GM12878 (cell line): ENCODE results near the gene RFX7. TPM values are rescaled to one million over a fixed set of nuclear protein-coding genes. Genes with fewer than 3 reads are reported as not detected.

Experiments
- ATAC-seq: fragments of 200-7000 bp; cut with Tn5 transposase; 3 replicates; pipeline ENCODE4 v1.9.1; 2020; ENCODE audit warnings: mild to moderate bottlenecking, moderate library complexity
- BruUV-seq: library from RNA; stranded (reverse); fragments of 400-500 nt; replicated peaks from 2 replicates; lab custom pipeline; 2021; lab: Mats Ljungman, UMichigan
- CTCF ChIA-PET: fragments of 300-600 bp; sonication (Branson Sonifier 250); formaldehyde crosslinking; extraction: SDS; loops from one replicate; lab custom pipeline; 2021; ENCODE audit warnings: inconsistent platforms; lab: Yijun Ruan, JAX
- POLR2A ChIA-PET: fragments of 350-600 bp; formaldehyde crosslinking; extraction: SDS; loops from one replicate; lab custom pipeline; 2021; ENCODE audit warnings: inconsistent platforms; lab: Charles Lee
- RAD21 ChIA-PET: fragments of 300-600 bp; sonication (Branson Sonifier 250); formaldehyde crosslinking; loops from one replicate; lab custom pipeline; 2023; ENCODE audit warnings: antibody characterized with exemption; ENCODE audit not compliant: unreplicated experiment; lab: Charles Lee
- SMC1A ChIA-PET: fragments of 300-600 bp; sonication (Branson Sonifier 250); formaldehyde crosslinking; loops from one replicate; lab custom pipeline; 2023; ENCODE audit not compliant: unreplicated experiment, uncharacterized antibody; lab: Charles Lee
- DNase-seq: peaks from one replicate; pipeline ENCODE4 v3.0.0-alpha.2; 2011; ENCODE audit warnings: low read depth, low spot score
- FAIRE-seq: peaks from 3 replicates; lab custom pipeline; 2011; peaks lifted over from hg19 to GRCh38; lab: Jason Lieb, UNC
- H2AFZ ChIP-seq: 2 replicates; pipeline ENCODE4 v1.6.0; 2011; ENCODE audit warnings: low read depth, low read length, control low read depth; ENCODE audit not compliant: control insufficient read depth
- H3K27ac ChIP-seq: 2 replicates; pipeline ENCODE4 v1.5.1; 2011; ENCODE audit warnings: control low read depth; ENCODE audit not compliant: control insufficient read depth, insufficient read depth
- H3K27me3 ChIP-seq, 2 experiments: replicated peaks in 1 of 2; 2 replicates each; pipeline versions ENCODE4 v1.6.0 to v1.6.1; 2011; ENCODE audit warnings: low read length in 1 of 2; ENCODE audit not compliant: control insufficient read depth in 2 of 2, insufficient read depth in 2 of 2
- H3K36me3 ChIP-seq, 2 experiments: 2 replicates each; pipeline ENCODE4 v1.5.1; 2011; ENCODE audit warnings: low read length in 1 of 2; ENCODE audit not compliant: control insufficient read depth in 2 of 2, insufficient read depth in 2 of 2
- H3K4me1 ChIP-seq: 2 replicates; pipeline ENCODE4 v1.6.1; 2011; ENCODE audit warnings: mild to moderate bottlenecking, low read length, moderate library complexity, mixed read lengths; ENCODE audit not compliant: control insufficient read depth, insufficient read depth
- H3K4me2 ChIP-seq: 2 replicates; pipeline ENCODE4 v1.6.0; 2011; ENCODE audit warnings: control low read depth; ENCODE audit not compliant: control insufficient read depth, insufficient read depth
- H3K4me3 ChIP-seq: fragments of 200-600 bp; sonication (generic); 2 replicates; pipeline ENCODE4 v1.5.1; 2016
- H3K79me2 ChIP-seq: 2 replicates; pipeline ENCODE4 v1.6.0; 2011; ENCODE audit warnings: low read length; ENCODE audit not compliant: control insufficient read depth, insufficient read depth
- H3K9ac ChIP-seq: 2 replicates; pipeline ENCODE4 v1.8.0; 2011; ENCODE audit warnings: low read length, control low read depth, mixed read lengths; ENCODE audit not compliant: control insufficient read depth, insufficient read depth
- H3K9me3 ChIP-seq: replicated peaks from 3 replicates; pipeline ENCODE4 v1.5.1; 2011; ENCODE audit warnings: mild to moderate bottlenecking, low read length; ENCODE audit not compliant: control insufficient read depth, insufficient read depth
- H4K20me1 ChIP-seq: 2 replicates; pipeline ENCODE4 v1.6.0; 2011; ENCODE audit not compliant: control insufficient read depth, insufficient read depth
- ASH2L ChIP-seq: fragments of 300-600, 200-600 bp; sonication (generic); IDR thresholded peaks from 2 replicates; pipeline ENCODE4 v1.6.1; 2017; ENCODE audit warnings: low read depth, mild to moderate bottlenecking, borderline replicate concordance
- NFYB ChIP-seq: IDR thresholded peaks from 2 replicates; pipeline ENCODE4 v1.6.1; 2011; ENCODE audit warnings: low read depth, mild to moderate bottlenecking, low read length, improper control_type of control experiment, moderate library complexity; ENCODE audit not compliant: insufficient read depth
- NKRF ChIP-seq: fragments of 450-650 bp; conservative IDR thresholded peaks from 2 replicates; pipeline ENCODE4 v1.6.1; 2017; ENCODE audit warnings: mild to moderate bottlenecking, moderate library complexity
- POLR2A ChIP-seq: IDR thresholded peaks from 2 replicates; pipeline ENCODE4 v1.6.1; 2011; ENCODE audit warnings: low read depth, mild to moderate bottlenecking, low read length
- POLR2AphosphoS5 ChIP-seq: IDR thresholded peaks from 2 replicates; pipeline ENCODE4 v1.6.1; 2011; ENCODE audit warnings: mild to moderate bottlenecking, low read length, inconsistent platforms
- SIN3A ChIP-seq: IDR thresholded peaks from 2 replicates; pipeline ENCODE4 v1.6.1; 2012; ENCODE audit warnings: low read depth, low read length, improper control_type of control experiment
- SMAD1 ChIP-seq: fragments of 450-650 bp; IDR thresholded peaks from 2 replicates; pipeline ENCODE4 v1.6.1; 2018; ENCODE audit warnings: mild to moderate bottlenecking, low read depth; ENCODE audit not compliant: partially characterized antibody
- YY1 ChIP-seq: IDR thresholded peaks from 2 replicates; pipeline ENCODE4 v1.6.1; 2011; ENCODE audit warnings: low read depth, mild to moderate bottlenecking, low read length
- ZNF24 ChIP-seq: fragments of 450-650 bp; IDR thresholded peaks from 2 replicates; pipeline ENCODE4 v1.6.1; 2017; ENCODE audit warnings: antibody characterized with exemption, mild to moderate bottlenecking
- WGBS: methylation state at CpG from one replicate; pipeline ENCODE4 v1.1.6; 2016; ENCODE audit warnings: low lambda C conversion rate; ENCODE audit not compliant: insufficient replicate concordance, insufficient coverage; ENCODE audit errors: missing lambda C conversion rate; 5-methylcytosine and 5-hydroxymethylcytosine counted together
- in situ Hi-C: fragments of 300-500 bp; cut with MboI; formaldehyde crosslinking; loops from 9 replicates; pipeline ENCODE4 v1.14.3; 2018; ENCODE audit warnings: mixed read lengths
- intact Hi-C: fragments of 100-400 bp; cut with micrococcal nuclease; formaldehyde crosslinking; loops from one replicate; pipeline ENCODE4 v1.14.2; 2022; ENCODE audit not compliant: unreplicated experiment
- polyA plus RNA-seq, 11 experiments: library from polyadenylated mRNA; depleted of rRNA in 4 of 11; unstranded in 6 of 11; stranded (reverse) in 5 of 11; fragments of >200 nt; fragmentation: Nextera tagmentation in 4 of 11; fragmentation: Illumina TruSeq in 1 of 11; extraction: Ambion mirVana in 4 of 11; extraction: Trizol in 1 of 11; gene quantifications; 1 replicate in 1 of 11; 2 replicates in 10 of 11; pipeline versions ENCODE4 v1.2.1 to v1.2.3, GENCODE V29; 2011 to 2016; ENCODE audit warnings: inconsistent platforms in 2 of 11, missing spikeins in 2 of 11, low read depth in 1 of 11
- total RNA-seq, 4 experiments: library from RNA; depleted of rRNA in 3 of 4; stranded (reverse); fragments of >200 nt in 3 of 4; fragmentation: Illumina TruSeq in 1 of 4; extraction: Trizol in 1 of 4; gene quantifications; 2 replicates each; pipeline versions ENCODE4 v1.2.1 to v1.2.3, GENCODE V29; 2013 to 2021
- TF ChIP-seq, protein P1 (sequence below): IDR thresholded peaks from 2 replicates; pipeline ENCODE4 v1.6.1; 2012; ENCODE audit warnings: low read depth, low read length, improper control_type of control experiment
- TF ChIP-seq, protein P2 (sequence below): IDR thresholded peaks from 2 replicates; pipeline ENCODE4 v1.6.1; 2012; ENCODE audit warnings: low read depth, low read length, improper control_type of control experiment

Gene RFX7
- total and polyA plus RNA-seq, 10 of the 15 experiments (the other 5 are each of a cell fraction or from before 2014, with no cell fraction given): 3.2 to 31.4 (median 10.7) TPM

- SMC1A ChIA-PET: interaction anchor here (0.6 to 1.6 kb wide), 6 partner anchors 21 to 977 kb away, joined by 3 to 7 read pairs (median 3); no protein-coding TSS in a partner anchor
- peak; percentile 18 for ATAC-seq
- Histone ChIP-seq H3K27me3 (no peaks in the 10 kb centered on the region), H4K20me1 (no peaks in the 10 kb centered on the region), H2AFZ (peak overlapping the region; percentile 72), H3K27ac (peak overlapping the region; percentile 91), H3K4me2 (peak overlapping the region; percentile 95), H3K4me3 (peak overlapping the region; percentile 68), H3K9me3 (peaks cover 2% of the 10 kb centered on the region; the same call in 2 of the 3 replicates), H3K79me2 (peaks cover 56% of the 10 kb centered on the region), H3K4me1 (peaks cover 7% of the 10 kb centered on the region), H3K36me3 (no peaks in the 10 kb centered on the region), H3K9ac (peak overlapping the region; percentile 81)
- no peak for DNase-seq
- in situ Hi-C loops: no loop called here
- POLR2A ChIA-PET: interaction anchor here (0.8 kb wide), 1 partner anchor 77 kb away, joined by 3 read pairs; no protein-coding TSS in a partner anchor
- under 1% methylated on average over 20 of the region's 29 CpGs for WGBS
- RAD21 ChIA-PET: interaction anchor here (0.9 to 2.3 kb wide), 4 partner anchors 8 to 1045 kb away, joined by 3 to 10 read pairs (median 4); no protein-coding TSS in a partner anchor
- intact Hi-C loops: loop anchor here (5.0 to 10.0 kb wide), 3 partner anchors 57 to 249 kb away; partner anchors contain the start of gene NEDD4
- FAIRE-seq: peak; percentile 59
- TF ChIP-seq SIN3A (0 out of 2 replicates have a peak, but pooled peaks have one; percentile 19), ASH2L (0 out of 2 replicates have a peak, but pooled peaks have one; percentile 35), POLR2AphosphoS5 (0 out of 2 replicates have a peak, but pooled peaks have one; percentile 15), NFYB (peak; percentile 69; the same call in 1 of the 2 replicates), YY1 (peak; percentile 57; the same call in 1 of the 2 replicates), SMAD1 (no peak), POLR2A (peak; percentile 30; the same call in 1 of the 2 replicates), NKRF (0 out of 2 replicates have a peak, but pooled peaks have one; percentile 8), ZNF24 (no peak)
- TF ChIP-seq, protein P1, sequence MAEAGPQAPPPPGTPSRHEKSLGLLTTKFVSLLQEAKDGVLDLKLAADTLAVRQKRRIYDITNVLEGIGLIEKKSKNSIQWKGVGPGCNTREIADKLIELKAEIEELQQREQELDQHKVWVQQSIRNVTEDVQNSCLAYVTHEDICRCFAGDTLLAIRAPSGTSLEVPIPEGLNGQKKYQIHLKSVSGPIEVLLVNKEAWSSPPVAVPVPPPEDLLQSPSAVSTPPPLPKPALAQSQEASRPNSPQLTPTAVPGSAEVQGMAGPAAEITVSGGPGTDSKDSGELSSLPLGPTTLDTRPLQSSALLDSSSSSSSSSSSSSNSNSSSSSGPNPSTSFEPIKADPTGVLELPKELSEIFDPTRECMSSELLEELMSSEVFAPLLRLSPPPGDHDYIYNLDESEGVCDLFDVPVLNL: no peak
- TF ChIP-seq, protein P2, sequence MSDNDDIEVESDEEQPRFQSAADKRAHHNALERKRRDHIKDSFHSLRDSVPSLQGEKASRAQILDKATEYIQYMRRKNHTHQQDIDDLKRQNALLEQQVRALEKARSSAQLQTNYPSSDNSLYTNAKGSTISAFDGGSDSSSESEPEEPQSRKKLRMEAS: 0 out of 2 replicates have a peak, but pooled peaks have one; percentile 3
- CTCF ChIA-PET: interaction anchor here (0.5 to 2.4 kb wide), 10 partner anchors 9 to 377 kb away, joined by 3 to 18 read pairs (median 3); no protein-coding TSS in a partner anchor
- BruUV-seq: no TSS peak
These were observed 545 bp upstream of the RFX7 start for GRCh38 chr15:56244038-56244810.
